NCI-H446 (cell line): ENCODE measurements around the gene TANGO6.
"Not testable (repeated sequence)": the region's sequence is repeated elsewhere in the genome, so short reads cannot be mapped to it uniquely, and the experiment has no call there.

ENCODE experiments used
- DNase-seq, 2 experiments: peaks; one replicate each; lab custom pipeline; 2025; lab: John Stamatoyannopoulos, UW

The TANGO6 gene

DNA sequence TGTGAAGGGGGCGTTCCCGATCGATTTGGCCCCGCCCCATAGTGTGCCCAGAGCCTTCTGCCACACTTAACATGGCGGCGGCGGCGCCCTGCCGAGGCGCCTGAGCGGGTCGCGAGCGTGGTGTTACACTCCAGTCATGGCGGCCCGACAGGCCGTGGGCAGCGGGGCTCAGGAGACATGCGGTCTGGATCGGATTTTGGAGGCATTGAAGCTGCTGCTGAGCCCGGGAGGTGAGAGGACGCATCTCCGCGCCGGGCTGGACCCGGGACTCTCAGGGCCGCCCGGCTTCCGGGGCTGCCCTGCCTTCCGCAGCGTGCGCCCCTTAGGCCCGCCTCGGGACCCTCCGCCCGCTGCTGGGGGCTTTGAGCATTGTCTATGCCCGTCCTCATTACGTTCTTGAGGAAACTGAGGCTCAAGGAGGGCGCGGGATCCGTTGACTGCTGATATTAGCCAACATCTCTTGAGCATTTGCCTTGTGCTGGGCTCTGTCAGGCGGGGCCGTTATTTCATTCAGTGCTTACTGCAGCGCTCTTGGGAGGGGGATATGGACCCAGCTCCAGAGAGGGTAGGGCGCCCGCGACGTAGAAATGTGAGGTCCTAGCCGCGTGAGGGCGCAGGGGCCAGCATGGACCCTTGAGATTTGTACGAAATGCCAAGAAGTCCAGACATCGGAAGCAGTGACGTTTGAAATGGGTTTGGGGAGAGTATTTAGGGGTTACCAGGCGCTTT, at the start of gene TANGO6:
Gene TANGO6, plus strand, starts transcription at position 50 of the 729 bp plus-strand sequence. Its CDS starts 87 bp downstream, at position 137.
- peak; percentile 53 to 84 for DNase-seq

DNA sequence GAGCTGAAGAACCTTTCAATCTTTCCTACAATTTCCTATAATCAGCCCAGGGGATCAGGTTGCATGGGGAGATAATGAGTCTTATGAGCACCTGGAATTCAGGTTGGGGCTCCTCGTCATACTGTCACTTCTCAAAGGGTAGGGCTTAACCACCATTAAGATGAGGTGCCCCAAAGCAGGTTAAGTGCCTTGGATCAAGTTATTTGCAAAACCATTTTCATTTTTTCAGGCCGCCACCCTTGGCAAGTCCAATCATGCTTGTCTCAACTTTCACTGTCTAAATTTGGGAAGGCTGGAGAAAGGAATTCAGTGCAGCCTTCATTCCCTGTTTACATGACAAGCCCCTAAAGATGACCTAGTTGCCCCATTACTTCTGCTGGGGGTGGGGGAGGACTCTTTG, 44.9 kb upstream of the TANGO6 start:
- no peak for DNase-seq

DNA sequence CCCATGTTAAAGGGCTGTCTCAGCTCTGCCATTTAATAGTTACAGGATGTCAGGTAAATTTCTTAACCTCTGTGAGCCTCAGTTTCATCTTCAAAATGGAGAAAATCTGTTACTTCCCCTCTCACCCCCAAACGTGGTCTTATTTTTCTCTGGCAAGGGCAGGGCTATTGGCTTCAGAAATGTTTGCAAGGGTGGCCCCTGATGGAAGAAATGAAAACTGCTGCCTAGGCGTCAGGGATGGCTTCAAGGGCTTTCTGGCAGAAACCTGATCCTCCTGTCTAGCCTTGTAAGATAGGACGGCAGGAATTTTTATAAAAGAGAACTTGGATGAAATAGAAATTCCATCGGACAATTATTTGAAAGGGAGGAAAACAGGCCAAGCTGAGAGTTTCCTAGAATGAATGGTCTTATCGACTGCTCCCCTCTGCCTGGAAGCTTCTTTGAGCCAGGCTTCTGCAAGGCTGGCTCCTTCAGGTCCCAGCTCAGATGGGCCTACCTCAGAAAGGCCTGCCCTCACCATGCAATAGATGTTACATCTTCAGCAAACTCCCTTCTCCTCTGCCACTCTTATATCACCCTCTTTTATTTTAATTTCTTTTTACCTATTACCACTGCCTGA, 43.0 kb upstream of the TANGO6 start:
- peak in 1 of 2 experiments; percentile 44 for DNase-seq

DNA sequence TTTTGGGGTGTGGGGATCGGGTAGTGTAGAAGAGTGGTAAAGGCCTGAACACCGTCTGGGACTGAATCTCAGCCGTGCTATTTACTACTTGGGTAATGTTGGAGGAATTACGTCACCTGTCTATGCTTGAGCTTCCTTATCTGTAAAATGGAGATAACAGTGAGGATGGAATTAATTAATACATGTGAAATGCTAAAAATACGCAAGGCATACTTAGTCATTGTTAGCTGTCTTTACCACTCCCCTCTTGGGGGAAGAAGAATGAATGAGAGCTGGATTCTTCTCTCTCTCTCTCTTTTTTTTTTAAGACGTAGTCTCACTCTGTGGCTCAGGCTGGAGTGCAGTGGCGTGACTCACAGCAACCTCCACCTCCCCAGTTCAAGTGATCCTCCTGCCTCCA, 41.1 kb upstream of the TANGO6 start:
- no peak for DNase-seq

DNA sequence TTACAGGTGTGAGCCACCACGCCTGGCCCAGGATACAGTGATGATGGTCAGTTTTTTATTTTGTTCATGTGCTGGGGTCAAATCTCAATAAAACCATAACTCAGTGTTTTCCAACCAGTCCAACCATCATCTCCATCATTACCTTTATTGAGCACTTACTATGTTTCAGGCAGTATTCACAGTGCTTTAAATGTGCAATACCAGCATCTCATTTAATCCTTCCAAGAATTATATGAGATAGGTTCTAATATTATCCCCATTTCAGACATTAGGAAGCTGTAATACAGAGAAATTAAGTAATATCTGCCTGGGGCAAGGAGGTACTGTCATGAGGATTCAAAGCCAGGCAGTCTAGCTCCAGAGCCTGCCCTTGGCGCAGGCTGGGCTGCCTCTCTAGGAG, 36.9 kb upstream of the TANGO6 start:
- DNase-seq: no peak

DNA sequence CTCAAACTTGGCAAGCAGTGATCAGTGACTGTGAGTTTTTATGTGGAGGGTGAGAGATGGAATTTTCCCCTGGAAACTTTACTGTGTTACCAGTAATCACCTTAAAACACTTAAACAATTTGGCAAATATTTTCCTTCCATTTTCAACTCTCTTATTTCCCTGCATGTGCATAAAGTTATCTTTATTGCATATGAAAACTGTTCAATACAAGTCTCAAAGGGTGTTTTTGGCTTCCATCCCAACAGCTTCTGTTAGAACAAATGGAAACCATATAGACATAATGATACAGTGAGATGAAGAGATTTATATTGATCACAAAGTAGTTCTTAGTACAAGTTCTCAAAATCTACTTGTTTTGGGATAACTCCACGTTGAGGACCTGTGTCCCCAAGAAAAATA, 36.4 kb upstream of the TANGO6 start:
- no peak for DNase-seq

DNA sequence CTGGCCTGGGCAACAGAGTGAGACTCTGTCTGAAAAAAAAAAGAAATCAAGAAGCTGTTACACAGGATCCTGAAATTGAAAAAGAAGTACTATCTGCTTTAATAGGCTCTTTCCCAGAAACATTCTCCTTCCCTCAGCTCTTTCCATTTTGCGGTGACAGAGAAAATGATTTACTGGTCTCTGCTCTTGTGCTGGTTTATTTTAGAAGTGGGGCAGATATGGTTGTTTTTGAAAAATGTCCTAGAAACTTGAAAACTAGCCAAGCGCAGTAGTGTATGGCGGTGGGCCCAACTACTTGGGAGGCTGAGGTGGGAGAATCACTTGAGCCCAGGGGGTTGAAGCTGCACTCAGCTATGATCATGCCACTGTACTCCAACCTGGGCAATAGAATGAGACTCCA, 28.8 kb upstream of the TANGO6 start:
- DNase-seq: no peak

DNA sequence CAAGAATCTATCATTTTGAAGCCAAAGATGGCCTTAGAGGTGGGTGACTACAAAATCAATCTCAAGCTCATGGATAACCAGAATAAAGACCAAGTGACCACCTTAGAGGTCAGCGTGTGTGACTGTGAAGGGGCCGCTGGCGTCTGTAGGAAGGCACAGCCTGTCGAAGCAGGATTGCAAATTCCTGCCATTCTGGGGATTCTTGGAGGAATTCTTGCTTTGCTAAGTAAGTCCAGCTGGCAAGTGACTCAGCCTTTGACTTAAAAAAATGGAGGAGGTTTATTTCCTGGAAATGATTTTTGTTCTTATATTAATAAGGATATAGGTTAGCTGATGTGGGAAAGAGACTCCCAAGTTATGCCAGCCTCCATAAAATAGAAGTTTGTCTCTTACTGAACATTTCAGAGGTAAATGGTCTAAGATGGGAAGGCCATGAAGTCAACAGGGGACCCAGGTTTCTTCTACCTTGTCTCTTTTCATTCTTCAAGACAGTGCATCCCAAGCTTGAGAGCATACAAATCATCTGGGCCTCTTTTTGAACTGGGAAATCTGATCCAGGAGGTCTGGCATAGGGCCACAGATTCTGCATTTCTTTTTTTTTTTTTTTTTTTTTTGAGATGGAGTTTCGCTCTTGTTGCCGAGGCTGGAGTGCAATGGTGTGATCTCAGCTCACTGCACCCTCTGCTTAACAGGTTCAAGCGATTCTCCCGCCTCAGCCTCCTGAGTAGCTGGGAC, 19.8 kb upstream of the TANGO6 start:
- no peak for DNase-seq

DNA sequence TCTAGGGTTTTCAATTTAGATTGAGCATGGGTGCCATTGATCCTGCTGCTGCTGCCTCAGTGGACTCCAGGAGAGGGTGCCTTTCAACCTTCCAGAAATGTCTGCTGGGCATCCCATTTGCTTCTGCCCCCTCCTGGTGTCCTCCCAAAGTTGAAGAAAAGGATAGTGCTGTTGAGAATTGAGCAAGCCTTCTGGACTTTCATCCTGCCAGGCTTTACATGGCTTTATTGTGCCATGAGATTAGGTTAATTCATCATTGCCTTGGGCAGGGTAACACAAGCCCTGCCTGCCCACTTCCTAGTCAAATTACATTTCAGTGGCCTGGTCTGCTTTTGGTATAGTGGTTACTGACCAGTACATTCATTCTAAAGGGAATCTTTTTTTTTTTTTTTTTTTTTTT, 17.9 kb upstream of the TANGO6 start:
- DNase-seq: no peak

DNA sequence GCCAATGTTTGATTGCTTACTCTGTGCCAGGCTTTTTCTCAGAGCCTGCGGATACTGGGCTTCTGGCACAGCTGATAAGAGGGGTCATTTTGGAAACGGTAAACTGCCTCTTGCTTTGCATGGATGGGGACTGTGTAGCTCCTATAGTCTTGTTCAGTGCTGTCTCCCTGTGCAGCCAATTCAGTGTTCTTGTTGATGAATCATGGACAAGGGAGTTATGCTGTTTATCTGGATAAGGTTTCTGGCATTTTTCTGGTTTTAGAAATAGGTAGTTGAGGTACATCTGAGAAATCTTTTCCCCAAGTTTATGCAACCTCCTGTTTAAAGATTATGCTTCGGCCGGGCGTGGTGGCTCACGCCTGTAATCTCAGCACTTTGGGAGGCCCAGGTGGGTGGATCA, 16.7 kb upstream of the TANGO6 start:
- no peak for DNase-seq

DNA sequence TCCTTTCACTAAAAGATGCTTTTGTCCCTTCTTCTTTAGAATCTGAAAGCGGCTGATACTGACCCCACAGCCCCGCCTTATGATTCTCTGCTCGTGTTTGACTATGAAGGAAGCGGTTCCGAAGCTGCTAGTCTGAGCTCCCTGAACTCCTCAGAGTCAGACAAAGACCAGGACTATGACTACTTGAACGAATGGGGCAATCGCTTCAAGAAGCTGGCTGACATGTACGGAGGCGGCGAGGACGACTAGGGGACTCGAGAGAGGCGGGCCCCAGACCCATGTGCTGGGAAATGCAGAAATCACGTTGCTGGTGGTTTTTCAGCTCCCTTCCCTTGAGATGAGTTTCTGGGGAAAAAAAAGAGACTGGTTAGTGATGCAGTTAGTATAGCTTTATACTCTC, 10.1 kb upstream of the TANGO6 start:
- DNase-seq: no peak

DNA sequence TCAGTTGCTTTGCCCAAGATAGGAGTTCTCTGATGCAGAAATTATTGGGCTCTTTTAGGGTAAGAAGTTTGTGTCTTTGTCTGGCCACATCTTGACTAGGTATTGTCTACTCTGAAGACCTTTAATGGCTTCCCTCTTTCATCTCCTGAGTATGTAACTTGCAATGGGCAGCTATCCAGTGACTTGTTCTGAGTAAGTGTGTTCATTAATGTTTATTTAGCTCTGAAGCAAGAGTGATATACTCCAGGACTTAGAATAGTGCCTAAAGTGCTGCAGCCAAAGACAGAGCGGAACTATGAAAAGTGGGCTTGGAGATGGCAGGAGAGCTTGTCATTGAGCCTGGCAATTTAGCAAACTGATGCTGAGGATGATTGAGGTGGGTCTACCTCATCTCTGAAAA, 8.8 kb upstream of the TANGO6 start:
- no peak for DNase-seq

DNA sequence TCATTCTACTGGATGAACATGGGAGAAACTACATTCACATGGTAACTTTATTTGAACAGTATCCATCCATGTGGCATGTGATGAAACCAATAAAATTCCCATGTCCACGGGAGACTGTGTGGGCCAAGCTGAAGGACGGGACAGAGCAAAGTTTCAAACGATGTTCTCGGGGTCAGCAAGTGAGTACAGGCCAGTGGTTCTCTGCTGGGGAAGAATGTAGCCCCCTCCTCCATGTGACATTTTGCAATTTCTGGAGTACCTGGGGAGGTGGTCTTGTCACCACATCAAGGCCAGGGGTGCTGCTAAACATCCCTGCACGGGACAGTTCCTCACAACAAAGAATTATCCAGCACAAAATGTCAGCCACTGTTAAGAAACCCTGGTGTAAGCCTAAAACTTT, 7.4 kb upstream of the TANGO6 start:
- no peak for DNase-seq

DNA sequence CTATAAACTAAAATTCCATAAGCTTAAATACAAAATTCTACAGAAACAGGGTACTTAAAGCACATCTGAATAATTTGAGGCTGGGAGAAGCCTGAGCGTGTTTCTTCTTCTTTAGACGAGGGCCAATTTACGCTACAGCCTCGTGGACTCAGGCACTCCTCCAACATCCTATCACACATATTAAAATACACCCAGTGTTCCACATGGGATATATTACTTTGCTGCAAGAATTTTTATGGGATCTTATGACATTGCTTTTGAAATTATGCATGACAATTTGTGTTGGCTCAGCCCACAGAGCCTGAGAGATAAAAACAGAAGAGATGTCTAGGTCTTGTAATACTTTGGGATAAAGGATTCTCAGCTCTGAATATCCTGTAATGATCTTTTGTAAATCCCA, 3.5 kb upstream of the TANGO6 start:
- no peak for DNase-seq

DNA sequence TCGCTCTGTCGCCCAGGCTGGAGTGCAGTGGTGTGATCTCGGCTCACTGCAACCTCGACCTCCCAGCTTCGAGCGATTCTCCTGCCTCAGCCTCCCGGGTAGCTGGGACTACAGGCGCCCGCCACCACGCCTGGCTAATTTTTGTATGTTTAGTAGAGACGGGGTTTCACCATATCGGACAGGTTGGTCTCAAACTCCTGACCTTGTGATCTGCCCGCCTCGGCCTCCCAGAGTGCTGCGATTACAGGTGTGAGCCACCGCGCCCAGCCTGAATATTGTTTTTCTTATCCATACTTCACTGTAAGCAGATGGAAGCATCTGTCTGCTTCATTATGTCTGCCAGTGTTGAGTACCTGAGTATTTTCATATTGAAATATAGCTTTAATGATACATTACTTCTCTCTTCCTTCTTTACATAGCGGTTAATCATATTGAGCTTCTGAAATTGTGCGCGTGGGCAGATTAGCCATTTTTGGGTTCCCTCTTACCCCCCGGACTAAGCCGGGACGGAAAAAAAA, 308 bp upstream of the TANGO6 start:
- not testable (repeated sequence) for DNase-seq

DNA sequence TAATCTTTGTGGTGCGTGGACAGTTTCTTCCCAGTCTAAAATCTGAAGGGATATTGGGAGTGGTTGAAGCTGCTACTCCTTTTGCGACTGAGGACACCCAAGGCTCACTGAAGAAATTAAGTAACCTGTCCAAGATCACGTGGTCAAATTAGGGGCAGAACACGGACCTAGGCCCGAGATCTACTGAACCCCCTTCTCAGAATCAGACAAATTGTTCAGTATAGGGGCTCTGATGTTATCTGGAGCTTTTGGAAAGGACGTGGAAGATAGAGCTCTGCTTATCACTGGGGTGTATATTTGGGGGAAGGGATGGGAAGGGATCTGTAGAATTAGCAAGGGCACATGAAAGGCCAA, 857 bp downstream of the TANGO6 start:
- no peak for DNase-seq

DNA sequence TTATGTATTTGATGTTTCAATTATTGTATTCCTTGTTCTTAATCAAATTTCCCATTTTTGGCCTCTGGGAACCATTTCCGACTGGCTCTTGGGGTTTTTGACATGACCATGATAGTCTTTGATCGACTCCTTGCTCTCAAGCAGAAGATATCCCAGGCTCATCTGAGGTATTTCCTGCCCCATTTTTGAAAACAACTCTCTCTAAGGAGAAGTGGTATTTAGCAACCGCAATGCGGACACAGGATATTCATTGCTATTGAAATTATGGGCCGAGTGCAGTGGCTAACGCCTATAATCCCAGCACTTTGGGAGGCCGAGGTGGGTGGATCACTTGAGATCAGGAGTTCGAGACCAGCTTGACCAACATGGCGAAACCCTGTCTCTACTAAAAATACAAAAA, 5.5 kb downstream of the TANGO6 start:
- DNase-seq: no peak

DNA sequence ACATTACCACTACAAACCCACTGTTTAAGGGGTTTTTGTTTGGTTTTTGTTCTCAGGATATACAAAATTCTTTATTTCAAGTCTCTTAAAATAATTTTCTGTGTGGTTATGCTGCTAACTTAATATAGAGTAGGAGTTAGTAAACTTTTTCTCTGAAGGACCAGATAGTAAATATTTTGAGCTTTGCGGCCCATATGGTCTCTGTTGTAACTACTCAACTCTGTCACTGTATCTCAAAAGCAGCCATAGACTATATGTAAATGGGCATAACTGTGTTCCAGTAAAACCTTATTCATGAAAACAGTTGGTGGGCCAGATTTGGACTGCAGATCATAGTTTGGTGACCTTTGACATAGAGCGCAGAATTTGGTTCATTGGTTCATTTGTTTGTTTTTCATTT, 7.2 kb downstream of the TANGO6 start:
- no peak for DNase-seq

DNA sequence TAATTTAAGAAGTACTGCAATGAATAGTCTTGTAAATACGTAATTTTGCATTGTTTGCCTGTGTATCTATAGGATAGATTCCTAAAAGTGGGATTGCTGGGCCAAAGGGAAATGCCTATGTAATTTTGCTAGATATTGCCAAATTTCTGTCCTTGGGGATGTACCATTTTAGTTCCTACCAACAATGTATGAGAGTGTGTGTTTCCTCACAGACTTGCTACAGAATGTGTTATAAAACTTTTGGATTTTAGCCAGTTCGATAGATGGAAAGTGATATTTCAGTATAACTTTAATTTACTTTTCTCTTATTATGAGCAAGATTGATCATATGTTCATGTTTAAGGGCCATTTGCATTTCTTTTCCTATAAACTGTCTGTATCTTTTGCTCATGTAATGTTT, 8.3 kb downstream of the TANGO6 start:
- no peak for DNase-seq

DNA sequence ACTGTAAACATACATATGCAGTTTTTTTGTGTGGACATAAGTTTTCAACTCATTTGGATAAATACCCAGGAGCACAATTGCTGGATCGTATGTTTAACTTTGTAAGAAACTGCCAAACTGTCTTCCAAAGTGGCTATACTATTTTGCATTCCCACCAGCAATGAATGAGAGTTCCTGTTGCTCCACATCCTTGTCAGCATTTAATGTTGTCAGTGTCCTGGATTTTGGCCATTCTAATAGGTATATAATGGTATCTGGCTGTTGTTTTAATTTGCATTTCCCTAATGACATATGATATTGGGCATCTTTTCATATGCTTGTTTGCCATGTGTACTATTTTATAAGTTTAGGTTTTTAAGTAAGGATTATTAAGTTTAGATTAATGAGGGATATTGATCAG, 14.1 kb downstream of the TANGO6 start:
- no peak for DNase-seq

DNA sequence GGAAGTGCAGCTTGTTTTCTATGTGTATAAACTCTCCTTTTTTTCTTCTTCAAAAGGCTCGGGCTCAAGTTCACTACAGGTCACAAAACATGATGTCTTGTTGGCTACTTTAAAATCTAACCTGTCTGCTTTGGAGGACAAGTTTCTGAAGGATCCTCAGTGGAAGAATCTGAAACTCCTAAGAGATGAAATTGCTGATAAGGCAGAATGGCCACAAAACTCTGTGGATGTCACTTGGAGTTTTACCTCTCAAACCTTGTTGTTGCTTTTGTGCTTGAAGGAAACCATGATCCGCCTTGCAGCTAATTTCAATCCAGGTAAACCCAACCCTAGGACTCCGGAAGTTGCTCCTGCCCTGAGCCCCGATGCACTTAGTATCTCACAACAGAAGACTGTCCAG, 16.5 kb downstream of the TANGO6 start:
- no peak for DNase-seq

DNA sequence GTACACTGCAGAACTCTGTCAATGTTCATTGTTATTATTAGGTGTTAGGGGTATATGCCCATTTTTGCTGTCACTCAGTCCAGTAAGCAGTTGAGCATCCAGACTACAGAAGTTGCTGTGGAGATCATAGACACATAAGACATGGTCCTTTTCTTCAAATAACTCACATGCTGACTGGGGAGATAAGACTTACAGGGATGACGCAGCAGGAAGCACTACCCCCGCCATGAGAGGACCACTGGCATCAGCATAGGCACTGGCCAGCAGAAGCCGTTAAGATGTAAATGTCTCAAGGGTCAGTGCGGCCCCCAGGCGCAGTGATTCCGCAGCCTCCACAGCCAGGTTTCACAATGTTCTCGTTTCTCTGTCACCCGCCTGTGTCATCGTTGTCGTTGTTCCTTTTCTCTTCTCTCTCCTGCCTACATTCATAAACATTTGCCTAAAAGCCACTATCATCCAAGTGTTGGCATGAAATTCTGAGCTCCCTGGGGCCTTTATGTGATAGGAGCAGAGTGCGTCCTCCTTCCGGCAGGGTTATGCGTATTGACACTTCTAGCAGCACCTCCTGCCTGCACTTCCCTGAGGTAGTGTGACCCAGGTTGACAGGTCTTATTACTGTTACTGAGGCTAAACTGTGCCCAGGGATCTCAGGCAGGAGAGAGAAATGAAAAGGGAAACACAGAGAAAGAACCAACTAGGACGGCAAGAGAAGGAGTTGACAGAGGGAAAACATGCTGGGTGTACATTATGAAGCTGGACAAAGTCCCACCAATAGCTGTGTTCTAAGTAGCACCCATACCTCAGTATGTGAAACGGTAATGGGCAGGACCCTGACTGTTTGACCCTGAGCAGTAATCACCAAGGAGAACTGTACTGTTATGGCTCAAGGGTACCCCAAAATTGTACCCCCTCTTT, 17.9 kb downstream of the TANGO6 start:
- DNase-seq: no peak
